RPMI8226 (cell line): Measurements from ENCODE around the gene GLOD5.
A peak's percentile ranks its signal among the peaks of the same experiment; 100 is the strongest.

ENCODE experiments used
- DNase-seq: peaks from one replicate; pipeline ENCODE4 v3.0.0-alpha.2; 2015

GLOD5 gene

DNA sequence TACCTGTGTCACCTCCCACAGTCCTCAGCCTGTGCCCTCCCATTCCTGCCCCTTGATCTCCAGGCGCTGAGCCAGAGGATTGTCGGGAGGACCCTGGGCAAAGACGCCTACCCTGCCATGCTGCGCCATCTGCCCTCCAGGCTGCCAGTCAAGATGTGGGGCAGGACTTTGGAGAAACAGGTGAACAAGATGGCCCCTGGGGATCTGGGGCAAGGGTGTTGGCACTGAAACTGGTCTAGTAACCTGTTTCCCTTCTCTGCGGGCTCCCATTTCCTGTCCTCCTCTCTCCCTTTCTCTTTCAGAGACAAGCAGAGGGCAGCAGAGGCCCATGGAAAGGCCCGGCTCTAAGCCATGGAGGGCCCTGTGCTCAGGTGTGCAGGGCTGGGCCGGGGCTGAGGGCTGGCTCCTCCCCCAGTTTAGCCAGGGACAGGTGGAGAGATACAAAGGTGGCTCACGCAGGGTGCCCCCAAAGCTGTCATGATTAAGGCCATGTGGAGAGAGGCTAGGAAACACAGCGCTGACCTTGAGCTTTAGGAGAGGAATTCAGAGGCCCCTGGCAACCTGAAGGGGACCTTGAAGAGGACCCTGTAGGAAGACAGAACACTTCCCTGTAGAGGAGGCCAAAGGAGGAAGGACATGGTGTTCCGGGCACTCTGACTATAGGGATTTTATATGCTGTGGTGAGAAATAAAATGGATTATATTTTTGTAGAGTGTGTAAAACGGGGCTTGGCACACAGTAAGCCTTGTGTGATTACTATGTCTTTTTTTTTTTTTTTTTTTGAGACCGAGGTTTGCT, at the start of gene GLOD5:
GLOD5 (plus strand) TSS at position 74 of the 798 bp plus-strand sequence; CDS start at position 118, 44 bp downstream.
- DNase-seq: peak; percentile 70

DNA sequence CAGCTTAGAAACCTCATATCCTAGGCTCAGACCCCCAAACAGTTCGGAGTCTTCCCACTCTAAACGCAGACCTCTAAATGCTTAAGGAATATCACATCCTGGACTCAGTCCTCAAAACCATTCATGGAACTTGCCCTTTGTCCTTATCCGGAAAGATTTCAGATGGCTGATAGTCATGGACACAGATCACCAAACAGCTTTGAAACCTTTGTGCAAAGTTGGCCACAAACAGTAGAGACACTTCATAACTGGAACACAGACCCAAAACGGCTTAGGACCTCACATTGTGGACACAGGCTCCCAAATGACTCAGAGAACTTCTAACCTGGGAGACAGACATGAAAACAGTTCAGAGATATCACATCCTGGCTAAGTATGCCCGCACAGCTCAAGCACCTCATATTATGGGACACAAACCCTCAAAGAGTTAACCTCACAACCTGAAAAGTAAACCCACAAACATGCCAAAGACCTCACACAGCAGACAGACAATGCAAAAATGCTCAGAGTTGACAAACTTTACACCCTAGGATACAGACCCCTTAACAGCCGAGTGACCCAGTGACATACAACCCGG, 49.5 kb upstream of the GLOD5 start:
- no peak for DNase-seq

GRCh38 chrX:48713847-48714246, 47.7 kb upstream of the GLOD5 start:
- DNase-seq: no peak

DNA sequence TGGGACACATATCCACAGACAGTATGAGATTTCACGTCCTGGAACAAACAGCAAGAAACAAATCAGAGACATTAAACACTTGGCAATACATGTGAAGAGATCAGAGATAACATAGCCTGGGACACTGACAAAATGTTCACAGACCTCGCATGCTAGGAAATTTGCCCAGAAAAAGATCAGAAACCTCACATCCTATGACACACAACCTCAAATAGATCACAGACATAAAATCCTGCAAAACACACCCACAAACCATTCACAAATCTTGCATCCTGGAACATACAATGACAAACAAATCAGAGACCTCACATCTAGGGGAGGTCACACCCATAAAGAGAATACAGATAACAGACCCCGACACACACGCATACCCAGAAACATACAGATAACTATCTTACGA, 47.0 kb upstream of the GLOD5 start:
- no peak for DNase-seq

GRCh38 chrX:48715072-48715471, 46.5 kb upstream of the GLOD5 start:
- no peak for DNase-seq

GRCh38 chrX:48715876-48716502, 45.6 kb upstream of the GLOD5 start:
- no peak for DNase-seq

GRCh38 chrX:48719958-48720357, 41.6 kb upstream of the GLOD5 start:
- DNase-seq: no peak

DNA sequence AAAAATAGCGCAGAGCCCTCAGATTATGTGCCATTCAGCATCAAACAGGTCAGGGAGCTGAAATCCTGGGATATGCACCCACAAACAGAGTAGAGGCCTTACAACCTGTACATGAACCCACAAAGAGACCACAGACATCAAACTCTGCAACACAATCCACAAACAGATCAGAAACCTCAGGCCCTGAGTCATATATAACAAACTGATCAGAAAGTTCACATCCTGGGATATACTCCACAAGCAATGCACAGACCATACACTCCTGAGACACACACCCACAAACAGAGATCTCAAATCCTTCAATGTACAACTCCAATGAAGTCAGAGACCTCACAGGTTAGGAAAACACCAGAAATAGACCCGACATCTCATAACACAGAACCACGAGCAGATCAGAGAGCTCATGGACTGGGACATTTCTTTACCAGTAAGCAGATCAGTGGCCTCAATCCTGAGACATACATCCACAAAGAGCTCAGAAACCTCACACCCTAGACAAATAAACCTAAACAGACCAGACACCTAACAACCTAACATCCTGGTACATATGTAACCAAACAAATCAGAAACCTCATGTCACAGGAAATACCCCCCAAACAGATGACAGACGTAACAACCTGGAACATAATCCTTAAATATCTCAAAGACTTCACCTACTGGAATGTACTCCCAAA, 40.8 kb upstream of the GLOD5 start:
- no peak for DNase-seq

DNA sequence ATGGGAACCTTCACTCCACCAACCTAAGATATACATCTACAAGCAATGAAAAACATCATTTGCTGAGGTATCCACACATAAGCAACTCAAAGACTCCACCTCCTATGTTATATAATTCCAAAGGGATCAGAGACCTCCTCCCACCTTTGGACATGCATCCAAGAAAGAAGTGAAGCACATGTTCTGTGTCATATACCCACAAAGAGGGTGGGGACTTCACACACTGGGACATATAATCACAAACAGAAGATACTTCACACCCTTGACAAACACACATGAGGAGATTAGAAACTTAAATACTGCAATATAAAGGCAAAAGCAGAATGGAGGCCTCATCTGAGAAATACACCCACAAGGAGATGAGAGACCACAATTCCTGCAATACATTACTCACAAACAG, 39.6 kb upstream of the GLOD5 start:
- DNase-seq: no peak

DNA sequence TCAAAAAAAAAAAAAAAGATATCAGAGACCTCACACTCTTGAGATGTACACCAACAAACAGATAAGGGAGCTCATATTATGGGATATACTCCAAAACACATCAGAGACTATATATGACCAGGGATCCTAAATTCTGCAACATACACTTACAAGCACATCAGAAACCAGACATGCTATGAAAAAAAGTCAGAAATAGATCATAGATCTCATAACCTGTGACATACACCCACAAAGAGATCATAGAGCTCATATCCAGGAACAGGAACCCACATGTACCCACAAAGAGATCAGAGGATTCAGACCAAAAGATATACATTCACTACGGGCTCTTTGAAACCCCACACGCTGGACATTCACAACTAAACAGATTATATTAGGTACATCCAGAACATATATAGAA, 35.0 kb upstream of the GLOD5 start:
- no peak for DNase-seq

- DNase-seq: no peak
Observed at GRCh38 chrX:48728653-48729052, 32.9 kb upstream of the GLOD5 start.

DNA sequence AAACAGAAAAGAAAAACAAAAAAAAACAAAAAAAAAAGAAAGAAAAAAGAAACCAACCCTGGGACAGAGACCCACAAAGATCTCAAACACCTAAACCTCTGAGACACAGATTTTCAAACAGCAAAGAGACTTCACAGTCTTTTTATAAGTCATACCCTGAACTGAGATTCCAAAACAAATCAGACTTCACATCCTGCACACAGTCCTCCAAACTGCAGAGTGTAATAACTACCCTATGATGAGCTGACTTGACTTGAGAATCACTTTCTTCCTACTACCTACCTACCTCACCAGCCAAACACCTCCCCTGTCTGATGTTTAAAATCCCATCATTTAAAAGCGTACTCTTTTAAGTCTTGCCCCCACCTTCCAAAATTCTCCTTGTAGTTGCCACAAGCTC, 25.2 kb upstream of the GLOD5 start:
- DNase-seq: no peak

- no peak for DNase-seq
Observed at GRCh38 chrX:48736878-48737212, 24.7 kb upstream of the GLOD5 start.

- peak; percentile 96 for DNase-seq
Observed at GRCh38 chrX:48737213-48737938, 24.2 kb upstream of the GLOD5 start.

DNA sequence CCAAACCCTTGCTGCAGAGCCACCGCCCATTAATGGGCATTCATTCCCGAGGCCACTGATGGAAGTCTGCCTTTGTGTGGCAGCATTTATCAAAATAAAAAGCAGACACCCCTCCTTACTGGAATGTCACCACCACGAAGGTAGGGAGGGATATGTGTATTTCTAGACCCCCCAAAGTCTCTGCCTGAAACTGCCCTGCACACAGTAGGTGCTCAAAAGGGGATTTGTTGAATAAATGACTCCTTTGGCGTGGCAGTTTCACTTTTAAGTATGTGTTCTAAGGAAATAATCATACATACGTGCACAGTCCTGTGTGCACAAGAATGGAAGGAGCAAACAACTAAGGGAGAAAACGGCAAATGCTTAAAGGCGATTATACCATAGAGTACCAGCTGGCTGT, 23.6 kb upstream of the GLOD5 start:
- DNase-seq: no peak

DNA sequence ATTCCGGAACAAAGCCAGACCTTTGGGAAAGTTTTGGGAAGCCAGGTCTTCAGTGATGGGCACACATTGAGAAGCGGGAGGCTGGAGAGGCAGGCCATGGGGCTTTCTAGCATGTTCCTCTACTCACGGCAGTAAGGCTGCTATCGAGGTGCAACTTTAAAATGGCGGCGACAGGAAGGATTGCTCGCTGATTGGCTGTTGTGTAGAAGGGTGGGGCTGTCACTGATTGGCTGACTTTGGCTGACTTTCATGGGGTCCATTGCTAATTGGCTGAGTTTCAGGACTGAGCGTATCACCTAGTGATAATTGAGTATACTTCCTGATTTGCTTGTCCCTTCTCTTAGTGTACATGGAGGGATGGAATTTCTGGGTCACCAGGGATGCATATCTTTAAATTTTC, 19.7 kb upstream of the GLOD5 start:
- no peak for DNase-seq

DNA sequence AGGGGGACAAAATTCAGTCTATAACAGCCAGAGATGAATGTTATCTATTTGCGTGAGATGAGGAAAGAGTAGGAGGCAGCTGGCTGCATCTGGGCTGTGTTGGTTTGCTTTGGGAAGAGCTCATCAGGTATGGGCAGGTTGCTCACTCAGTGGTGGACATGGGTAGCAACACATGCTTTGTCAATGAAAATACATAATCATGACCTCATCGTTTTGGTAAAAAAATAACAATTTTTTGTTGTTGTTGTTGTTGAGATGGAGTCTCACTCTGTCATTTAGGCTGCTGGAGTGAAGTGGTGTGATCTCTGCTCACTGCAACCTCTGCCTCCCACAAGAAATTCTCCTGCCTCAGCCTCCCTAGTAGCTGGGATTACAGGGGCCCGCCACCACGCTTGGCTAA, 16.3 kb upstream of the GLOD5 start:
- no peak for DNase-seq

DNA sequence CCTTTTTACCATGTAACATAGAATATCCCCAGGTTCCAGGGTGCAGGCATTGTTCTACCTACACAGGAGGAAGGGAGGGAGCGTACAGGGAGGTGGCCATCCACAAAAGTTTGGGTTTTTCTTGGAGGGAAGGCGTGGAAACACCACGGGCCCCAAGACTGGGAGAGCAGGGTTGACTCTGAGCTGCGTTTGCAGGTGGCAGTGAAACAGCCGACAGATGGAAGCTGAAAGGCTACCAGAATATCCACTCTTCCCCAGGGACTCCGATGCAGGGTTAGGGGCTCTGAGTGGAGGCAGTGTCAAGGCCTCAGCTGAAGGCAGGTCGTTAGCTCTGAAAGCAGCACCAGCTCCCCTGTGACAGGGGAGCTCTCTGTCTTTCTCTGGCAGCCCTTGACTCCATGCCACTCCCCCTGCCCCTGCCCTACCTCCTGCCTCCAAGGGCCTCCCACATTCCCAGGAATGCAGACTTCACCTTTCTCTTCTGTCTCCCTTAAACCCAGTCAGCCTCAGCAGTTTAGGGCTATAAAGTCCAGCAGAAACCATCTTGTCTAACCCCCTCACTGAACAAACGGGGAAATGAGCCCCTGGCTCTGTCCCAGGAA, 14.0 kb upstream of the GLOD5 start:
- DNase-seq: no peak

- no peak for DNase-seq
Observed at GRCh38 chrX:48749182-48749581, 12.4 kb upstream of the GLOD5 start.

DNA sequence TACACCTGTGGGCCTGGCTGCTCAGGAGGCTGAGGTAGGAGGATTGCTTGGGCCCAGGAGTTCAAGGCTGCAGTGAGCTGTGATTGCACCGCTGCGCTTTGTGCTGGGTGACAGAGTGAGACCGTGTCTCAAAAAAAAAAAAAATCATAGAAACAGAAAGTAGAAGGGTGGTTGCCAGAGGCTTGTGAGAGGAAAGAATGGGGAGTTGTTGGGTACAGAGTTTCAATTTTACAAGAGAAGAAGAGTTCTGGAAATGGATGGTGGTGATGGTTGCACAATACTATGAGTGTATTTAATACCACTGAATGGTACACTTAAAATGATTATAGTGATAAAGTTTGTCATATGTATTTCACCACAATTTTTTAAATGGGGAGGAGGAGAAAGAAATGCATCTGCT, 10.2 kb upstream of the GLOD5 start:
- DNase-seq: no peak

DNA sequence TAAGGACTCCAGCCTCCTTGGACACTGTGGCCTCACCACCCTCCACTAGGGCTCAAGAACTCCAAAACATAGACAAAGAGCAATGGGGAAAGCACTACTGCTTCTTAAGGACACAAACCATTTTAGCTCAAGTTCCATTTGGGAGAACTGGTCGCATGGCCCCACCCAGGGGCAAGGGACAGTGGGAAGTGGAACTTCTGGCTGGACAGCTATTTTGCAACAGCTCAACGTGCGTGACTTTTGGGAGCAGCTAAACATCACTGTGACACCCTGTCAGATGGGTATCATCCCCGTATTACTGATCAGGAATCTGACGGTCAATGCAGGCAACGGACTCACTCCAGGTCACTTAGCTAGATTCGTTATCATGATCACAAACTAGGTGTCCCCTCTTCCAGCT, 9.0 kb upstream of the GLOD5 start:
- DNase-seq: no peak

DNA sequence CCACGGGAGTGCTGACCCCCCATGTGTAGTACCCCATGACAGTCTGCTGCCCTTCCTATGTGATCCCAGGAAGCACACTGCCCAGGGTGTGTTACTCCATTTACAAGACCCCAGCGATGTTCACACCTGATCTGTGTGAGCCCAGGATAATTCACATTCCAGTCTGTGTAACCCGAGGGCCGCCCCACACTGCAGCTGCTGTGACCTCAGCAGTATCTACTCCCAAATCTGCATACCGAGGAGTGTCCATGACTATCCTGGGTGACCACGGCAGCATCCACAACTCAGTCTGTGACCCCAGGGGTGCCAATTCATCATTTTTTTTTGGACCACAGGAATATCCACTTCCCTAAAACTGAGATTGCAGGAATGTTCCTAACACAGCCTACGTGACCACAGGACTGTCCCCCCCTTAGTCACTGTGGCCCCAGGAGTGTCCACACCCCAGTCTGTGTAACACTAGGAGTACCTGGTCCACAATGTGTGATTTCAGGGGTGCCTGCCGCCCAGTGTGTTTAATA, 7.8 kb upstream of the GLOD5 start:
- no peak for DNase-seq

DNA sequence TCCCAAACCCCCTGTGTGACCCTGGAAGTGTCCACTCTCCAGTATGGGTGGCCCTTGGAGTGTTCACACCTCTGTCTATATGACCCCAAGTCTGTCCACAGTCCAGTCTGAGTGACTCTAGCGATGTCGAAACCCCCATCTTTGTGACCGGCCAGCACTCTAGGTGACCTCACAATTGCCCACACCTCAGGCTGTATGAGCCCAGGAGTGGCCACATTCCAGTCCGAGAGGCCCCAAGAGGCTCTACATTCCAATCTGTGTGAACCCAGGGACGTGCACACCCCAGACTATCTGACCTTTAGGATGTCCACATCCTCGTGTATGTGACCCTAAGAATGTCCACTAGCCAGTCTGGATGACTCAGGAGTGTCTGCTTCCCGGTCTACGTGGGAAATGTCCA, 7.3 kb upstream of the GLOD5 start:
- no peak for DNase-seq
